DMS 273 (cell line): Measurements from ENCODE around the gene CCDC171.
A peak's percentile ranks its signal among the peaks of the same experiment; 100 is the strongest.
"Not testable (repeated sequence)": the region's sequence is repeated elsewhere in the genome, so short reads cannot be mapped to it uniquely, and the experiment has no call there.

Experiments
- DNase-seq: peaks from one replicate; lab custom pipeline; 2025; ENCODE audit not compliant: unreplicated experiment; lab: John Stamatoyannopoulos, UW

The CCDC171 gene

DNA sequence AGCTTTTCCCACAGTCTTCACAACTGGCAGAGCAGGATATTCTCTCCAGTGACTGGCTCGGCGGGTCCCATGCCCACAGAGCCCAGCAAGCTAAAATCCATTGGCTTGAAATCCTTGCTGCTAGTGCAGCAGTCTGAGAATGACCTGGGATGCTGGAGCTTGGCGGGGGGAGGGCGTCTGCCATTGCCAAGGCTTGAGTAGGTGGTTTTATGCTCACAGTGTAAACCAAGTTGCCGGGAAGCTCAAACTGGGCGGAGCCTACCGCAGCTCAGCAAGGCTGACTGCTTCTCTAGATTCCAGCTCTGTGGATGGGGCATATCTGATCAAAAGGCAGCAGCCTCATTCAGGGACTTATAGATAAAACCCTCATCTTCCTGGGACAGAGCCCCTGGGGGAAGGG lies 194.1 kb downstream of the CCDC171 start:
- DNase-seq, result no peak

DNA sequence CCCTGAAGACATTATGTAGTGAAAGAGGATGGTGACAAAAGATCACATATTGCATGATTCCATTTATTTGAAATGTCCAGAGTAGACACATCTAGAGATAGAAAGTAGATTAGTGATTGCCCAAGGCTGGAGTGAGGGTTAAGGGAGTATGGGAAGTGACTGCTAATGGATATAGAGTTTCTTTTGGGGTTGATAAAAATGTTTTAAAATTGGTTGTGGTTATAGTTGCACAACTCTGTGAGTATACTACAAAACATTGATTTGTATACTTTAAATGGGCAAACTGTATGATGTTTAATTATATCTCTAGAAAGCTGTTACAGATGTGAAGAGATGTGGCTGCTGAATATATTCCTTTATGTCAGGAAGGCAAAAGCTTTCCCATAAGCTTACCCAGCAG lies 202.8 kb downstream of the CCDC171 start:
- no peak for DNase-seq

DNA sequence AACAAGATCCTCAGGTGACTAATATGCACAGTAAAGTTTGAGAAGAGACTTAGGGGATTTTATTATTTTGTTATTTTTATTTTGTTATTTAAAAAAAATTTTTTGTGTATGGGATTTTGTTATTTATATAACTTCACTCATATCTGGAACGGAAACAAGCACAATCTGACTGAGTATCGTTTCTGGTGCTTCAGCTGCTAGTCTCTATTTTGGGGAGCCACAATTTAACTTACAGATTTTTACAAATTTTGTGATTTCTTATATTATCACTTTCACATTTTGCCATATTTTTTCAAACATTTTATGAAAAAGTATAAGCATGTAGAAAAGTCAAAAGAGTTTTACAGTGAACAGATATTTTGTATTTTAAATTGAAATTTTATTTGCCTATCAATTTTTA lies 208.7 kb downstream of the CCDC171 start:
- no peak for DNase-seq

DNA sequence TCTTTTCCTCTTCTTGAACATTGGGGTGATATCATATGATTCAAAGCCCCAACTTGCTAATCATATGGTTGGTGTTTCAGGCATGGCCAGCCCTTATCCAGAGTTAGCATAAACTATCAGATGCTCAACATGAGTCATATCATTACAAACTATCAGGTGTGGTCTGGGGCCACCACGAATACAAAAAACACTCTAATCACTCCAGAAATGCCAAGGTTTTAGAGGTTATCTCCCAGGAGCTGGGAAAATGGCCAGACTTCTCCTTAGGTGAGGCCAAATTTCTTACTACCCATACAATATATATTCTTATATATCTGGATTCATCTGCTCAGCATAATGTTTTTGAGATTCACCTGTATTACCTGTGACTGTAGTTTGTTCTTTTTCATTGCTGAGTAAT lies 210.5 kb downstream of the CCDC171 start:
- DNase-seq, result no peak

DNA sequence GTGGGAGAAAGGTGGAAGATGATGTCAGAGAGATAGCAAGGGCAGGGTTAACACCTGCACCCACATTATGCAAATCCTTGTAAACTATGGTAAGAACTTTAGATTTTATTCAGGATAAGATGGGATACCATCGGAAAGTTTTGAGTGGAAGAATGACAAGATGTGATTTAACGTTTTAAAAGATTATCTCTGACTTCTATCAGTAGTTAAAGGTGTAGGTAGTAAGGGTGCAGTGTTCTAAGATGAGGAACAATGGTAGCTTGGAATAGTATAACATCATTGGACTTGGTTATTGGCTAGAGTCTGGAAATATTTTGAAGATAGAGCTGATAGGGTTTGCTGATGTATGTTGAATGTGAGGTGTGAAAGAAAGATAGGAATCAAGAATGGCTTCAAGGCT lies 211.3 kb downstream of the CCDC171 start:
- no peak for DNase-seq

DNA sequence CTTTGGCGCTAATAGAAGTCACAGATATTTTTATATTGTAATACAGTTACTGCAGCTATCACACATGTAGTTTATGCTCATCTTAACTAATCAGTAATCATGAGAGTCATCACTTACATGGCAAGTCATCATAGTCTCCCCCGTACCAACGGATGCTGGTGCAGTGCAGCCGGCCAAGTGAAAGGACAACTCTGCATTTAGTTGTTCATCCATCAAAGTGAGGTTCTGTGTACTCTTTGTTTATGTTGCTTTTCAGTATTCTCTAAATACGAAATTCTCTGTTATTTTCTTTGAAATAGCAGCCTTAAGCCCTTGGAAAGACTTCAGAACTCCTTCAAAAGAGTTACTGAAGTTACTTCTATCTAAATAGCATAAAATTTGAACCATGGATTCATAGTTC lies 216.7 kb downstream of the CCDC171 start:
- DNase-seq, result no peak

DNA sequence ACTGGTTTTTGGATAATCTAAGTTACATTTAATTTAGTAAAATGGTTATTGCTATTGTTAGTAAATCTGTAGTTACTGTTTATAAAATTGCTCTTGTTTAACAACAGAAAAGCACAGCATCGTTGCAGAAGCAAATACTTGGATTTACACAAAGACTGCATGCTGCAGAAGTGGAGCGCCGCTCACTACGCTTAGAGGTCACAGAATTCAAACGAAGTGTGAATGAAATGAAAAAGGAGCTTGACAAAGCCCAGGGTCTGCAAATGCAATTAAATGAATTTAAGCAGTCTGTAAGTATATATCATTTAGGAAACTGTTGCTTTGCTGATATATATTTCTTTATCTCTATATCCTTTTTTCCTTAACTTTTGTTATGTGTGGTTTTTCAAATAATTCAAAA lies 226.0 kb downstream of the CCDC171 start:
- no peak for DNase-seq

DNA sequence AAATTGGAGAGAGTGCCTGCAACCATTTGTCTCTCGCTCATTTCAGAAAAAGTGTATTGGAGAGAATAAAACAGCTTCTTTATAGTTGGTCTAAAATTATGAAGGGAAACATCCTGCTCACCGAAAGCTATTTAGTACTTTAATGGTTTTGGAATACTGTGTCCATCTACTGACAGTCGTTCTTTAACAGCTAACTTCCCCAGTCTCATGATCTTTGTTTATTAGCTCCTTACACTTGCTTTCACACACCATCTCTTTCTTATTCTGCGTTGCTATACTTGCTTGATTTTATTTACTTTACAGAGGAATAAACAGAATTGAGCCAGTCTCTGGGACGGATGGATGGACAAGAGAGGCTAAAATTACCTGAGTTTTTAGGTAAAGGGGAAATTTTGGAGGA lies 229.3 kb downstream of the CCDC171 start:
- peak; percentile 5 for DNase-seq

DNA sequence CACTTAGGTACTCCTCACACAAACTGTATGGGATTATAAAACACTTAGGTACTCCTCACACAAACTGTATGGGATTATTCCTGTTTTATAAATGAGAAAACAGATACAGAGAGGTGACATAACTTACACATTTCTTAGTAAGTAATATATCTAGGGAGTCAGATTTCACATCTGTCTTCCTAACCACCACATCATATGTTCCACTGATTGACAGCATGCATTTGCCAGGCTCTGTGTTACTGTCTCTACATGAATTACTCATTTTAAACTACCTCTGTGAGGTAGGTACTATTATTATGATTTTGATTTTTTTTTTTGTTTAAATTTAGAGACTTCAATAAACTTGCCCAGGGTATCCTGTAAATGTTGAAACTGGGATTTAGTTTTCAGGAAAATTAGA lies 232.7 kb downstream of the CCDC171 start:
- peak; percentile 29 for DNase-seq

DNA sequence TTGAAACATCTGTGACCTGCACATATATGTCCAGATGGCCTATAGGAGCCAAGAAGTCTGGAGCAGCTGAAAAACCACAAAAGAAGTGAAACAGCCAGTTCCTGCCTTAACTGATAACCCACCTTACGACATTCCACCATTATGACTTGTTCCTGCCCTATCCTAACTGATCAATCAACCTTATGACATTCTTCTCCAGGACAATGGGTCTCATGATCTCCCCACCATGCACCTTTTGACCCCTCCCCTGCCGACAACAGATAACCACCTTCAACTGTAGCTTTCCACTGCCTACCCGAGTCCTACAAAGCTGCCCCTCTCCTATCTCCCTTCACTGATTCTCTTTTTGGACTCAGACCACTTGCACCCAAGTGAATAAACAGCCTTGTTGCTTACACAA lies 233.8 kb downstream of the CCDC171 start:
- DNase-seq, result no peak

DNA sequence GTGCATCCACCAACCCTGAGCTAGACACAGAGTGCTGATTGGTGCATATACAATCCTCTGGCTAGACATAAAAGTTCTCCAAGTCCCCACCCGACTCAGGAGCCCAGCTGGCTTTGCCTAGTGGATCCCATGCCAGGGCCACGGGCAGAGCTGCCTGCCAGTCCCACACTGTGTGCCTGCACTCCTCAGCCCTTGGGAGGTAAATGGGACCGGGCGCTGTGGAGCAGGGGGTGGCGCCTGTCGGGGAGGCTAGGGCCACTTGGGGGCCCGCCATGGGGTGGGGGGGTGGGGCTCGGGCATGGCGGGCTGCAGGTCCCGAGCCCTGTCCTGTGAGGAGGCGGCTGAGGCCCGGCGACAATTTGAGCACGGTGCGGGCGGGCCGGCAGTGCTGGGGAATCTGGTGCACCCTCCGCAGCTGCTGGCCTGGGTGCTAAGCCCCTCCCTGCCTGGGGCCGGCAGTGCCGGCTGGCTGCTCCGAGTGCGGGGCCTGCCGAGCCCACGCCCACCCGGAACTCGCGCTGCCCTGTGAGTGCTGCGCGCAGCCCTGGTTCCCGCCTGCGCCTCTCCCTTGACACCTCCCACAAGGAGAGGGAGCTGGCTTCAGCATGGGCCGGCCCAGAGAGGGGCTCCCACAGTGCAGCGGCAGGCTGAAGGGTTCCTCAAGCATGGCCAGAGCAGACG lies 257.5 kb downstream of the CCDC171 start:
- not testable (repeated sequence) for DNase-seq

DNA sequence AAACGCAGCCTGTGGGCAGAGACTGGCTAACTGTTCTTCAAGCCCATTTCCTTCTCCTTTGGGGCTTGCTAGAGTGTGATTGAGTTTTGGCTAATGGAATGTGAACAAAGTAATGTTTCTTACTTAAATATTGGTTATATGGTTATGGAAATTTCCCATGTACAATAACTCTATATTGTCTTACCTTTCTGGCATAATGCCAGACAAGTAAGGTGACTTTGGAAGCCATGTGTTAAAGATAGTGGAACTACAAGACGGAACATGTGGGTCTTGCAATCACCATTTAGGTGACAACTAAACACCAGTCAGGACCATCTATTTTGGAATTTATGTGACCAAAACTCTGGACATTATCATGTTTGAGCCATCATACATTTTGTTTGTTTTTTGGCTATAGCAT lies 260.2 kb downstream of the CCDC171 start:
- peak; percentile 2 for DNase-seq

DNA sequence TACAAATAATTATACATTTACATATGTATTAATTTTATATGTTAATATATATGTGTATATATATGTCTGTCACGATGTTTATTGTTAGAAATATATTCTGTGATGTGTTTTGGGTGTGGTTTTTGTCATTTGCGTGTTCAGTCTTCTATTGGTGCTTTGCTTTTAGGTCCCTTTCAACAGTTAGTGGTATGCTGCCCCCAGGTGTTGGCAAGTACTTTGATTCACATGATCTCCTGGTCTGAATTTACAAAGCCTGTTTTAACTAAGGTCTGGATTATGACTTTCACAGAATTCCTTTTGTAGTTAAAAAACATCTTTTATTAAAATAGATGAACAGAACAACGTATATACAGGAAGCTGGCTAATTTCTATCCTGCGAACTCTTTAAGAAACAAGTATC lies 271.5 kb downstream of the CCDC171 start:
- DNase-seq, result peak; percentile 60

DNA sequence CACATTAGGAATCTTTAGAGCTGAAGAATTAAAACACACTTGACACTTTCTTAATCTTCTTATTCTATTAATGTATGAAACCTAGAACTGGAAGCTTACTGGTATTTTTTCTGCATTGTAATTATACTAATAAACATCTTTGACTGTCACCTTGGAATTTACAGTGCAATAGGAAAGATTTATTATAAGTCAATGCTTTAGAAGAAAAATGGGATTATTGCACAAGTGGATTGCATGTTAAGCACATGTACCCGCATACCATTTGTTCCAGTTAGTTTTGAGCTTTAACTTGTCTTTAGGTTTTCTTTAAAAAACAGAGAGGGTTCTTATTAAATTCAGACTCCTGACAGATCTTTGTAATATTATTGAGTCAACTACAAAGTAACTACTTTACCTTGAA lies 278.5 kb downstream of the CCDC171 start:
- DNase-seq, result no peak

DNA sequence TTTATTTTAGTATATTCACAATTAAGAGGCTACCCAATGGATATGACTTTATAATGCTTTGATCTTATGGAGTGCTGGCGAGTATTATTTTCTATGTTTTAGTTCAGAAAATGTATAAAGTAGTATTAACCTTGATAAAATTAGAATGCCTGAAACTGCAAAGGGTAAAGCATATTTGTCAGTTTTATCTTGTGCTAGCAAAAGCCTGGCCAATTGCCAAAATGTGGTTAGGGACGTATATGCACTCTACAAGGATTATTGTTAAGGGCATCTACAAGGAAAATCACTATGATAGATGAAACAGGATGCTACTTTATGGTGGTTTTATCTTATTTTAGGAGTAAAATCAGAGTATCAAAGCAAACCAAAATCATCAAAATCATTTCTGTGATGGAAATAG lies 281.7 kb downstream of the CCDC171 start:
- peak; percentile 26 for DNase-seq

DNA sequence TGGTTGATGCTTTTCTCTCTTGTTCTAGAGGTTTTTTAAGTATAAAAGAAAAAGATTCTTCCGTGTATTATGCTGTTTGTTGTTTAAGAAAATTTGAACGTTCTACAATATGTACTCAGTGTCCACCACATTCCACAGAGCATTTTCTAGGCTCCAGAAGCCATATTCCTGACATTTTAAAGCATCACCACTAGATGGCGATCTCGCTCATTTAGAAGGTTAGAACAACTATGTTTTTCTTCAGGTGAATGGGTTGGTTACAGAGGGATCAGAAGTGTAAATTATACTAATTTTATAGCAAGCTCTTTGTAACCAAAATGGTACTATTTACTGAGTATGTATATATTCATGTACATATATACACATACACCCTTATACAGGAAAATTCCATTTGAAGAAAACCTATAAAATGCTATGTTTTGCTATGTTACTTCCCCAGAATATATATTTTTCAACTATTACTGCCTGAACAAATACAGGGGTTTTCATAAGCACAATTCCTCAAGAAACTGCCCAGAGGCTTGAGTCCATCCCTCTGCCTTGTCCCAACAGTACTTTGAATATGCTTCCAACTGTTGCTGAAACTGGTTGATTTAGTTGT lies 284.3 kb downstream of the CCDC171 start:
- DNase-seq, result peak; percentile 76

DNA sequence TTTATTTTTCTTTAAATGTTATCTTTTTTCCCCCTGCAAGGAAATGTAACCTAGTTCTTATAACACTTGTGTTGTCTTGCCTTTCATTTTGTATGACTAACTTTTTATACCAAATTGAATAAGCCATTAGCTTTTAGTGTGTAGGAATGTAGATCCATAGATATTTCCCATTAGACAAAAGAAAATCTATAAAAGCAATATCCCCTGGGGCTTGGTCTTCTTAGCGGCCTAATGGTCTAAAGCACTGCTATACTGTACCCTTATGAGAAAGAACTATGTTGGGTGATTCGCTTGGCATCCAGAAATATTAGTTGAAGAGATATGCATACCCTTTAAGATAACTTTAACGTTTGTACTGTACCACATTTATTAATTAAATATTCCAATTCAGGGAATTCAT lies 289.2 kb downstream of the CCDC171 start:
- DNase-seq, result no peak

DNA sequence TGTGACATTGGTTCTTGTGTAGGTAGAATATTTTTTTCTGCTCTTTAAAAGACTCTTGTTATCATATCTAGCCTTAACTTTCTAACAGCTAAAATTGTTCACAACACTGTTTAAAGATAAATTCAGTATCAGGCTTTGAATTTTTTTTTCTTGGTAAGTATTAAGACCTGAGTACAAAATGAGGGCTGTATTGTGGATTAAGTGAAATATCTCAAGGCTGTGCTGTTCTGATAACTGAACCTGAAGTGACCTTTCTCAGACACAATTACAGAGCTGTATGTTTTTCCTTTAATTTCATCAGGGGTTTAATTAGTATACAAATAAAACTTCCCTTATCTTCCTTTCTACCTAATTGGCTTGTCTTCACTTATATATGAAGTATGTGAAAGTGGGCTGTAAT lies 290.5 kb downstream of the CCDC171 start:
- DNase-seq, result no peak

DNA sequence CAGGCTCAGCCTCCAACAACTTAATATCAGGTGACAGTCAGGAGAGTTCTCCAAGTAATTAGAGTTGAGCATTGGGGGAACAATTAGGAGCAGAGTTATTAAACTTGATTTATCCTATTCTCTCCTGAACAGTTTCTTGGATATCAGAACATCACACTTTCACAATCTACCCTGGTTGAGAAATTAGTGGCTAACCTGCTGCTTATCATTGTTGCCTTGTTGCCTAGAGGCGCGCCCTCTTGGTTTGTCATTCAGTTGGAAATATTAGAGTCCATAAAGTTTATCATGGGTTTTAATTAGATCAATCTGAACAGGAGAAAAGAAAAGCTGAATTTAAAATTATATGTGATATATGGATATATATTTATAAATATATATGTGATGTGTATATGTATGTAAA lies 291.1 kb downstream of the CCDC171 start:
- no peak for DNase-seq

DNA sequence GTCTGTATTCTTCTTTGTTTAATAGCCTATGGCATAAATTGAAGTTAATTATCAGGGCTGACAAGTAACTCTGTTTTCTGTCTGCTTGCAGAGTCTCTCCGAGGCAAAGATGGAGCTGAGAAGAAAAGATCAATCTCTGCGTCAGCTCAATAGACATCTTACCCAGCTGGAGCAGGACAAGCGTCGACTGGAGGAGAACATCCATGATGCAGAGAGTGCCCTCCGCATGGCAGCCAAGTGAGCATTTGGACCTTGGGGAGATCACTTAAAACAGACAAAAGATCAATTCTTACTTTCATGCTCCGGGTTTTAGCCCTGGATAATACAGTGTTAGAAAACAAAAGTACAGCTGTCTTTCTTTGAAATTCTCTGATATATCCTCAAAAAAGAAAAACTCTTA lies 293.8 kb downstream of the CCDC171 start:
- DNase-seq, result no peak

DNA sequence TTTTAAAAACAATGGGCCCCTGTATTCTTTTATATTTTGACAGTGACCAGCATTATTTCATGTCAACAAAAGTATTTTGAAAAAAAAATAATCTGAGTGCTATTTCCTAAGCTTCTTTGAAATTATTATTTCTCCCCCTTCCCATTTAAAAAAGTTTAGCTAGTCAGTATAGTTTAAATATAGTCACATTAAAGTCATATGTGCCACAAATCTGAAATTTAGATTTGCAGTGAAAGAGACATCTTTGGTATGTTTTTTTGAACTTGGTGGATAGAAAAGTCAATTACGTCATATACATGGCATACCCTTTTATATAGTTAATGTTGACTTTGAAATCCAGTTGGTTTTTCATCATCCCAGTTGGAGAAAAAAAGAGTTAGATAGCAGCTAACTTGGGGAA lies 297.0 kb downstream of the CCDC171 start:
- no peak for DNase-seq

DNA sequence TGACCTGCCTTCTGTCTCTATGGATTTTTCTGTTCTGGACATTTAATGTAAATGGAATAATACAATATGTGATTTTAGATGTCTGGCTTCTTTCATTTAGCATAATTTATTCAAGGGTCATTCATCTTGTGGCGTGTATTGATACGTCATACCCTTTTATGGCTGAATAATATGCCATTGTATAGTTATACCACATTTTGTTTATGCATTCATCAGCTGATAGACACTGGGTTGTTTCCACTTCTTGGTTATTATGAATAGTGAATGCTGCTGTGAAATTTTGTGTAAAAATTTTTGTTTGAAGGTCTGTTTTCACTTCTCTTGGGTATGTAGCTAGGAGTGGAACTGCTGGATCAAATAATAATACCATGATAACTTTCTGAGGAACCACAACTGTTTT lies 298.9 kb downstream of the CCDC171 start:
- DNase-seq, result no peak

DNA sequence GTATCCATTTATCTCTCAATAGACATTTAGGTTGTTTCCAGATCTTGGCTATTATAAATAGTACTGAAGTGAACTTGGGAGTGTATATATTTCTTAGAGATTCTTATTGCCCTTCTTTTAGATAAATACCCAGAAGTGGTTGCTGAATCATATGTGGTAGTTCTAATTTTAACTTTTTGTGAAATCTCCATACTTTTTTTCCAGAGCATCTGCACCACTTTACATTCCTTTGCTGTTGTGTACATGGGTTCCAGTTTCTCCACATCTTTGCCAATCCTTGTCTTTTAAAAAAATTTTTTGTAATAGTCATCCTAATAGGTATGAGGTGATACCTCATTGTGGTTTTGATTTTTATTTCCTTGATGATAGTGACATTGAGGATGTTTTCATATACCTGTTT lies 303.7 kb downstream of the CCDC171 start:
- DNase-seq, result no peak
